ENCODE results near the gene KCTD12. TPM values are rescaled to one million over a fixed set of nuclear protein-coding genes. Genes with fewer than 3 reads are reported as not detected.

Gene KCTD12
- polyA plus RNA-seq, 1 donor (not counting 4 experiments of a cell fraction or from before 2014, with no cell fraction given), result 18.9 TPM

DNA sequence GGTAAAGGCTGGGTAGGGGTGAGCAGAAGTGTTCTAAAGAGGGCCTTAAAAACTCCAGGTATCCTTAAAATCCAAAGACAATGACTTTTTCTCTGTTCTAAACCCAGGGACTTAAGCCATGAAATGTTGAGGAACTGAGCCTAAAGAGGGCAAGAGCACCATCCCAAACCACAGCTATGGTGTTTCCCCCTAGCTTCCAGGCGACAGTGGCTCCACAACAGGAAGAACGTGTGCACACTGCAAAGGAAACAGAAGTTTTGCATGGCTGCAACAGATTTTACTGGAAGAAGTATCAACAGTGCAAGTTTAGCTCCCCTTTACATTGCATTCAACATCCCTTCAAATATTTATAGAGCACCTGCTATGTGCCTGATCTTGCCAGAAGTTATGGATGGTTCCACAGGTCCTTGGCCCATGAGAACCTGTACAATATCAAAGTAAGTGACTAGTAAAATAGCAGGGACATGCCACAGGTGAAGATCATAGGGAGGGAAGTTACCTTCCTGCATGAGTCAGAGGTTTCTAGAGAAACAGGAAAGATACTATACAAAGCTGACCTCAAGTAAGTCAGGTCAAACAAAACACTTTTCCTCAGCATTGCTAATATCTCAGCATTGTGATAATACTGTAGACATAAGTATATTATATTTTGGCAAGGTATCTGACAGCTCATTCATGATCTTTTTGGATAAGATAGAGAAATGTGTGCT, 8.4 kb upstream of the KCTD12 start:
- Histone ChIP-seq H2AFZ (ENCODE audit: control insufficient read depth, low read length) (no peak overlapping the region), H3K36me3 (ENCODE audit: control insufficient read depth in 2 of 2, extremely low read depth in 1 of 2, insufficient read depth in 2 of 2, low read length in 2 of 2) (no peaks in the 10 kb centered on the region), H3K9me1 (ENCODE audit: control insufficient read depth, extremely low read depth, insufficient read depth, low read length) (no peaks in the 10 kb centered on the region), H3K9me3 (ENCODE audit: control insufficient read depth, low read depth, low read length) (no peaks in the 10 kb centered on the region), H3K4me3 (ENCODE audit: control insufficient read depth in 2 of 3, extremely low read depth in 1 of 3, insufficient read depth in 2 of 3, low read depth in 1 of 3, low read length in 3 of 3) (no peak overlapping the region), H3K27ac (ENCODE audit: control insufficient read depth, insufficient read depth, low read length) (no peak overlapping the region), H3K27me3 (ENCODE audit: control insufficient read depth, extremely low read depth, insufficient read depth, low read length) (no peaks in the 10 kb centered on the region), H3K9ac (ENCODE audit: control insufficient read depth, extremely low read depth, insufficient read depth, low read length) (no peak overlapping the region), H3K79me2 (ENCODE audit: control insufficient read depth, insufficient read depth, low read length) (no peaks in the 10 kb centered on the region), H3K4me1 (ENCODE audit: control insufficient read depth, extremely low read depth, insufficient read depth, low read length) (peaks cover 24% of the 10 kb centered on the region), H3K4me2 (ENCODE audit: control insufficient read depth, extremely low read depth, insufficient read depth, low read depth, low read length) (no peak overlapping the region), H4K20me1 (ENCODE audit: control insufficient read depth, extremely low read depth, insufficient read depth, low read length) (no peaks in the 10 kb centered on the region)
- FAIRE-seq, result peak; percentile 87
- TF ChIP-seq EZH2 (IDR thresholded peaks at IDR 0.05; ENCODE audit: low read length) (no peak), CTCF (optimal IDR thresholded peaks at IDR 0.05 in 1 of 3, IDR thresholded peaks at IDR 0.05 in 1 of 3, conservative IDR thresholded peaks at IDR 0.05 in 1 of 3; ENCODE audit: extremely low read depth in 1 of 3, insufficient read depth in 2 of 3, low read length in 3 of 3) (no peak)
- dilution Hi-C loops (cut with MboI; ENCODE audit: extremely low pct_ligation_motif_present, low sequenced_read_pairs), result no loop called here
- no peak for DNase-seq (ENCODE audit: low read depth, low spot score)

DNA sequence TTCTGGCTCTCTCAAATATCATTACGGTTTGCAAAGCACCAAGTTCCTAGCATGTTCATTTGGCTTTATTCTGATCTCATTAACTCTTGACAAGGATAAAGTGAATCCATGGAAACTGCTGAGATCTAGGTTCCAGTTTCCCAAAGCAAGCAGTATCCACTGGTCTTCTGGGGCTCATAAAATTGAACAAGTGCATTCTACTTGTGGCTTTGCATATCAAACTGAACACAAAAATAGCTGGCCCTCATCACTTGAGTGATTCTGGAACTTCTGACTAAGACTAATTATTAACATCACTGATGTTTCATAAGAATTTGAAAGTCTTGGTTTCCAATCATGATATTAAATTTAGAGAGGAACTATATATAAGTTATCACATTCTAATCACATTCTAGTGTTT, 6.3 kb upstream of the KCTD12 start:
- no peaks in the 10 kb centered on the region for H4K20me1 ChIP-seq (ENCODE audit: control insufficient read depth, extremely low read depth, insufficient read depth, low read length)
- H3K27ac ChIP-seq (ENCODE audit: control insufficient read depth, insufficient read depth, low read length), result no peak overlapping the region
- dilution Hi-C loops (cut with MboI; ENCODE audit: extremely low pct_ligation_motif_present, low sequenced_read_pairs), result no loop called here
- FAIRE-seq (no peak), DNase-seq (ENCODE audit: low read depth, low spot score) (no peak)
- no peaks in the 10 kb centered on the region for H3K79me2 ChIP-seq (ENCODE audit: control insufficient read depth, insufficient read depth, low read length)
- no peaks in the 10 kb centered on the region for H3K27me3 ChIP-seq (ENCODE audit: control insufficient read depth, extremely low read depth, insufficient read depth, low read length)
- H3K36me3 ChIP-seq (ENCODE audit: control insufficient read depth in 2 of 2, extremely low read depth in 1 of 2, insufficient read depth in 2 of 2, low read length in 2 of 2), result no peaks in the 10 kb centered on the region
- no peak overlapping the region for H3K9ac ChIP-seq (ENCODE audit: control insufficient read depth, extremely low read depth, insufficient read depth, low read length)
- H3K9me3 ChIP-seq (ENCODE audit: control insufficient read depth, low read depth, low read length), result no peaks in the 10 kb centered on the region
- H3K4me1 ChIP-seq (ENCODE audit: control insufficient read depth, extremely low read depth, insufficient read depth, low read length), result peaks cover 44% of the 10 kb centered on the region
- H3K4me3 ChIP-seq (ENCODE audit: control insufficient read depth in 2 of 3, extremely low read depth in 1 of 3, insufficient read depth in 2 of 3, low read depth in 1 of 3, low read length in 3 of 3), result no peak overlapping the region
- H3K4me2 ChIP-seq (ENCODE audit: control insufficient read depth, extremely low read depth, insufficient read depth, low read depth, low read length), result no peak overlapping the region
- TF ChIP-seq EZH2 (IDR thresholded peaks at IDR 0.05; ENCODE audit: low read length) (no peak), CTCF (optimal IDR thresholded peaks at IDR 0.05 in 1 of 3, IDR thresholded peaks at IDR 0.05 in 1 of 3, conservative IDR thresholded peaks at IDR 0.05 in 1 of 3; ENCODE audit: extremely low read depth in 1 of 3, insufficient read depth in 2 of 3, low read length in 3 of 3) (no peak)
- no peak overlapping the region for H2AFZ ChIP-seq (ENCODE audit: control insufficient read depth, low read length)
- no peaks in the 10 kb centered on the region for H3K9me1 ChIP-seq (ENCODE audit: control insufficient read depth, extremely low read depth, insufficient read depth, low read length)
